Epidermal melanocyte (primary cell): Measurements from ENCODE around the gene CXCR6.

Source experiments
- DNase-seq: peaks from one replicate; pipeline ENCODE4 v3.0.0; 2011; ENCODE audit warnings: low spot score; ENCODE audit not compliant: insufficient read length

Gene CXCR6

DNA sequence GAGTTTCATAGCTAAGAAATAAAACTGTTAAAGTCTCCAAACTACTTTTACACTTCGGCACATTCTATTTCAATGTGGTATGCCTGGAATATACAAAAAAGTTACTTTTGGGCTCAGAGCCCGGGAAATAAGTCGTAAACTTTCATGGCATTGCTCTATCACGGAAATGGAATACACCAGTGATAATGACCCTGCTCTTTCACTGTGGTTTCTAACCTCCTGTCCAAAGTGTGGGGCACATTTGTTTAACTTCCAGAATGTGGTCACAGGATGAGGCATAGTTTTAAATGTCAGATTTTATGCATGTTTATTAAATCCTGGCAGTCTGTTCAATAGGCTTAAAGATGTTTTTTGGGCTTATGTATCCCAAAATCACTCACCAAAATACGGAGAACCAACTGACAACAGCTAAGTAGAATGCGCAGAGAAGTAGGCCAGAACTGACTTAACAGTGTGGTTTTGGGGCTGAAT lies 5.1 kb downstream of the CXCR6 start:
- peak; percentile 46 for DNase-seq

DNA sequence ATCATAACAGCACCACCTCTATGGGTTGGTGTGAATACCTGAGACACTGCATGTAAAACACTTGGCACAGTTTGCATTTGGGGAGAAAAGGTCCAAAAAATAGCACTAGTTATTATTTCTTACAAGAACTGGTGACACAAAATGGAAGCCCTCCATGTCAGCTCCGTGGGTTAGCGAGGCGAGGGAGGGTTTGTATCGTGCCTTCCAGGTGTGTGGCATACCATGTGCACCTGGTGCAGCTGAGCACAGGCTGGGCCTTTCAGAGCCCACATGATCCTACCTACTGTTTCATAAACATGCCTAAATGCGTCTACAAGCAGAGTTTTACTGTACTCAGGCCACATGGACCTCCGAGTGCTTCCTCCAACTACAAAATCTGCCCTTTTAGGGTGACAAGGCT lies 5.6 kb downstream of the CXCR6 start:
- DNase-seq, result no peak

DNA sequence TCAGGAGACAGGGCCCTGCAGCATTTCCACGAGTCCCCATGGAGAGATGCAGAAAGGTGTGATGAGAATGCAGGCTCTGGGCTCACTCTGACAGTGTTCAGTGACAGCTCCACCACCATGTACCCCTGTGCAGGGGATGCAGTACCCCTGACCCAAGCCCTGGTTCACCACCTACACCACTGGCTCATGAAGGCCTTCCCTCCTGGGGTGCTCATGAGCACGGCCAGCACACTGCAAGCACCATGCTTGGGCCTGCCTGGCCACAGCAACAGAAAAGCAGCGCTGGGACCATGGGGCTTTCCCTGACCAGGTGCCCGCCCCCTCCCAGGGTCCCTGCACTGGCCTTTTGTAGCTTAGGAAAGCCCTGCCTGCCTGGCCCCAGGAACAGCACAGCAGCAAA lies 6.2 kb downstream of the CXCR6 start:
- no peak for DNase-seq

DNA sequence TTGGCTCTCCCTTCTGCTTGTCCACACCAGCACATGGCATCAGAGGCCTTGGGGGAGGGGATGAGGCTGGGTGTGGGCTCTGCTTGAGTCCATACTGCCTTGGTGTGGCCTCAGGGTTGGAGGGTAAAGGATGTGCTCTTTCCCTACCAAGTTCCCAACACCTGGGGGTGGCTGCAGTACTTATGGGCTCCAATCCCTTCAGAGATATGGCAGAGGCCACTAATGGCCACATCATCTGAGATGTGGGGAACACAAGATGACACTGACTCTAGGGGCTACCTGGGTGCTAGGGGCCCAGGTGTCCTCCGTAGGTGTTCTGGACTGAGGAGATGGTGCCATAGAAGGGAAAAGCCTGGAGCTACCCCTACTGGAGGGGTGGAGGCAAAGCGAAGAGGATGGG lies 6.9 kb downstream of the CXCR6 start:
- DNase-seq, result no peak

DNA sequence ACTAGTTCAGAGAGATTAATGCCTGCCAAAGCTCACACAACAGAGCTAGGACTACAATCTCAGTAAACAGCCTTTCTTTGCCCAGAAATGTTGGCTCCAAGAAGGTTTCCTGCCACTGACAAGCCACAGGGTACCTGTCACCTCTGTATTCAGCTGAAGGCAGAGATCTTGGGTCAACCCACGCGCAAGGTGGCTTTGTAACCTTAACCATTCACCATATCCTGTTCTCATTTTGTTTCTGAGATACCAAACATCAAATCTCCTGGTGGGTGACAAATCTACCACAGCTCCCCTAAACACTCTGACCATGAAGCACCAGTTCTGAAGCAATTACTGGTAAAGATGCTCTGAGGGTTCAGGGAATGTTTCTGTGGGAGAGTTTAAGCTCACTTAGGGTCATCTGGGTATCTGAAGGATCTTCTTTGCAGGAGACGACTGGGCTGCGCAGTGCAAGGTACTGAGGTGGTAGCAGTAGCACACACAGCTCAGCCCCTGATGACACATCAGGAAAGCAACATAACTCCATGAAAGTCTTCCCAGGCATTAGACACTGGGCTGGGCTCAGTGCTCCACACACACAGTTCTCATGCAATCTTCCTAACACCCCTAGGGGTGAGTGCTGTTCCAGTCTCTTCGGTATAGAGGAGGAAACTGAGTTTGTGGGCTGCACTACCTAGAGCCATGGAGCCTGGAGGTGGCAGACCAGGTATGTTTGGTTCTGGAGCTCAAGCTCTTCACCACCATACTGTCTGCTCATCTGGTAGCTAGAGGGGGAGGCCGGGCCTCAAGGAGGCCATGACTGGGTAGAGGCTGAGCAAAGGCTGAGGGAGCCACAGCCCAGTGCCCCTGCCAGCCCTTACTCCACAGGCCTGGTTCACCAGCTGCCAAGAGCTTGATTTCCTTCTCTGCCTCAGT lies 7.7 kb downstream of the CXCR6 start:
- no peak for DNase-seq

DNA sequence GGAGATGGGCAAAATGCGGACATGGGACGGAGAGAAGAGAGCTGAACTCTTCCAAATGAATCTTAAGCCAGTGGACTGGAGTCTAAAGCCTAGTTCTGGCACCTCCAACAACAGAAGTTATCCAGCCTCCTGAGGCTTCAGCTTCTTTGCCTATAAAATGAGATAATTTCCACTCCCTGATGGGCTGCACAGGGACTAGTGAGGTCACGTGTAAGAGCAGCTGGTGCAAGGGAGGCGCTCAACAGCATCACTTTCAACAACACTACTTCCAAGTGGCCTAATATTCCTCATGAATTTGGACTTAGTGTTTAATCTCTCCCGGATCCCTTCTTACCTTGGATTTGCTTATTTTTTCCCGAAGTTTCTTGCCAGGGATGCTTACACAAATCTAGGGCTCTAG lies 8.7 kb downstream of the CXCR6 start:
- DNase-seq, result no peak

DNA sequence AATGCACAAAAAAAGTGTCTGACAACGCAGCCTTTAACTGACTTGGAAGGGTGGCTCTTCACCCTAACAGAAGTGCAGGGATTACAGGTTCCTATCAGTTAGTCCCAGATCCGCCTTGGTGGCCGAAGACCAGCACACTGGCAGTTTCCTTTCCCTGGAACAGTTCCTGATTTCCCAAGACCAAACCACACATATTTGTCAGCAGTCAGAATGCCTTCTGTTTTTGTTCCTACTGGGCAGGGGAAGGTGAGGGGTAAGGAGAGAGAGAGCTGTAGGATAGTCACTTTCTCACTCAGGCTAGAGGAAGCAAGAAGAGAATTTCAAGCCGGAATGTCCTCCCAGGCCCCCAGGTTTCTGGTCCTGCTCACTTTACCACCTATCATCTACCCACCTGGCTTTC lies 9.2 kb downstream of the CXCR6 start:
- no peak for DNase-seq

DNA sequence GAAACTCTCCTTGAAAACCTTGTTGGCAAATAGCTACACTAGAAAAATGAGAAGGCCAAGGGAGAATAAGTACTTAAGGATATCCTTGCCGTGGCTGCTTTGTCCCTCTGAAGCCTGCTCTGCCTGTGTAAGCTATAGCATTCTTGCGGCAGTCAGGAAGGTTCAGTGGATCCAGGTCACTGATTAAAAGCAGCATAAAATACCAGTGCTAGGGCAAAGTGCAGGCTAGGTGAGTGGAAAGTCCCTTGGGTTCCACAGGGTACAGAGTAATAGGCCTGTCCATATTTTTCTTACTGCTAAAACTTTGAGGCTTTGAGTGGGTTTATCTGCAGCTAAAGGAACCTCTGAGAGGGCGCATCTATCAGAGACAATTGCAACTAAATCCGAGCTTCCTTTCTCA lies 10.3 kb downstream of the CXCR6 start:
- no peak for DNase-seq

DNA sequence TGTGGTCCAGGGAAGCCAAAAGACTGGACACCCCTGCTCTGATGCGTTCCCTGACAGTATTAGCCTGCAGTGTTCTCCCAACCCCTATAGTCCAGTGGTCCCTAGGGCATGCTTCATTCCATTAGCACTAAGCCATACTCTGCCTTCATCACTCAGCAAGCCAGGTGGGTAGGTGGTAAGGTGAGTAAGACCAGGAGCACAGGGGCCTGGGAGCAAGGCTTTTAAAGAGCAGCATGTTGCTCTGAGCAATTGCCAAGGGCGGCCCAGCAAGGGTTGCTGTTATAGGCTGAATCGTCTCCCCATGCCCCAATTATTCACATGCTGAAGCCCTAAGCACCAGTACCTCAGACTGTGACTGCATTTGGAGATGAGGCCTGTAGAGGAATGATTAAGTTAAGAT lies 11.0 kb downstream of the CXCR6 start:
- no peak for DNase-seq

DNA sequence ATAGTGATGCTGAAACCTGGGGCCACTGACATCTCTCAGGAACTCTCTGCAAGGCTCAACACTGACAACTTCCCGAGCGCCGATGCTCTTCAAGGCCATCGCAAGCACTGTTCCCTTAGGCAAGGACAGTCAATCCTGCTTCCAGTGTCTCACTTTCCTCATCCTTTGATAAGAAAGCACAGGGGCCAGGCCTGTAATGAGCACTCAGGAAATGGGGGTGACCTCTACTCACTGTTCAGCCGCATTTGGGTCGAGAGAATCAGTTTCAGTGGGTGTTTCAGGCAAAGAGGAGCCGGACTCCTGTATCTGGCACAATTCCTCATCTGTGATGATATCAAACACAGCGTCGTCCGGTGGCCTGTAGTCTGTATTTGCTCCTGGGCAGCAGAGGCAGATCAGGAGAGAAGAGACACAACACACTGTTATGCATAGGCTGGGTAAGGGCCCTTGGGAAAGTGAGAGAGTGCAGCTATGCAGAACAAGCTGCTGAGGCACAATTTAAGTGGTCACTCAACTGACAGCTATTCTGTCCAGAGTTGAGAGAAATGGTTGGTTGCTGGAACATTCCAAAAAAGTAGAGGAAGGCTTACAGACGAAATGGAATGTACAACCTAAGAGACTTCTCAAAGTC lies 11.9 kb downstream of the CXCR6 start:
- DNase-seq, result no peak

DNA sequence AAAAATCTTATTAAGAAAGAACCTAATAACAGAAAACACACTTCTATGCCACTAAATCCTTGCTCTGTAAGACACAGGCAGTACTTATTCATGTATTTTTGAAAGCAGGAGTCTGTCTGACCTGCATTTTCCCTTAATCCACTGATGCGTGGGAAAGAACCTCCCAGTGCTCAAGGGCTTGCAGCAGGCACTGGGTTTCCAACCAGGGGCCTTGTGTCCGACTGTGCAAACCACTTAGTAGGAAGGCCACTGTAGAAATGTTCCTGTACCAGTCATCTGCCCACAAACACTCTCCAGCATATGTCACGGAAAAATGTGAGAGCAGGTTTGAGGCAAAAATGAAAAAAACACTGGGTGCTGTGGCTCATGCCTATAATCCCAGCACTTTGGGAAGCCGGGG lies 12.4 kb downstream of the CXCR6 start:
- DNase-seq, result no peak

DNA sequence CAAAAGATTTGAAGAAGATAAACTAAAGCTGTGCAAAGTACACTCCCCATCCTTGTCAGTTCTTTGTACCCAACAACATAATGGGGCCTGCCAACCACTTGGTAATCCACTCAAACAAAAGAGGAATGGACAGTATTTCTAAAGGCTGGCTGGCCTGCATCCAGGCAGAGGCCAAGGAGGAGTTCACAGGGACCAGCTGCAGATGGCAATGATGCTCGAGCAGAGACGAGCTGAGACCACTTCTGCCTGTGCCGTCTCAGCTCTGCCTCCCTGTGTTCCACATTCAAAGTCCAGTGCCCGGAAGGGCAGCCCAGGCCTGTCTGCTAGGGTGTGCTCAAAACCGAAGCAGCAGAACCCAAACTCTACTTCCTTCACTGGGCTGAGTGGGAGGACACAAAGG lies 14.3 kb downstream of the CXCR6 start:
- DNase-seq, result no peak

DNA sequence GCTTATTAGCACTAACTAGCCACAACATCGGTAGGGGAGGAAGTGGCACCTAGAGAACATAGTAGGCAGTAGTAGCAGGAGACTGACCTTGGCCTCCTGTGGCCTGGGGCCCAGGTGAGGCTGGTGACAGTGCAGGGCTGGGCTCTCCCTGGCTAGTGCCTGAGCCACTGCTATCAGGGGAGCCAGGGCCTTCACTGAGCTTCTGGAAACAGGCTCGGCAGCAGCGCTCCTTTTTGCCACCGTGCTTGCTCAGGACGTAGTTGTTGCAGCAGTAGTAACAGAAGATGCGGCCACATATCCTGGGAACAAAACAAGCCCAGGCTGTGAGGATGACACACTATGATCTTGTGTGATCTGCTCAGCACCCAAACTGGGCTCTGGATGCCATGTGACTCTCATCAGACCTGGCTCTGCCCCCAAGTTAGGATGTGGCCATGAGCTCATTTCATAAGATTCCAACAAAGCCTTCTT lies 15.1 kb downstream of the CXCR6 start:
- peak; percentile 69 for DNase-seq

DNA sequence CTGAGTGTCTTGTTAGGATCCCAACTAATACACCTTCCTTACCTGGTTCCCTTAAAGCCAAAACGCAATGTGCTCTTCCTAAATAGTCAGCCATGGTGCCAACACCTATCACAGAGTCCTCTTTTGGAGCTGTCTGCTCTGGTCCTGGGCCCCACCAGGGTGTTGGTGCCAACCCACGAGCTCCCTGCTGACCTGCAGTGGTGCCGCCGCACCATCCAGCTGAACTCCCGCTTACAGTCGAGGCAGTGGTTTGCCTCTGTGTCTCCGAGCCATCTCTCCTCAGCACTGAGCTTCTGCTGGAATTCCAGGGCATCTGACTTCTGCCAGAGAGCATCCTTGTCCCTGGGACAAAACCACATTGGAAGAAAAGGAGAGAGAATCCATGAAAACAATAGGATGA lies 15.9 kb downstream of the CXCR6 start:
- DNase-seq, result no peak

DNA sequence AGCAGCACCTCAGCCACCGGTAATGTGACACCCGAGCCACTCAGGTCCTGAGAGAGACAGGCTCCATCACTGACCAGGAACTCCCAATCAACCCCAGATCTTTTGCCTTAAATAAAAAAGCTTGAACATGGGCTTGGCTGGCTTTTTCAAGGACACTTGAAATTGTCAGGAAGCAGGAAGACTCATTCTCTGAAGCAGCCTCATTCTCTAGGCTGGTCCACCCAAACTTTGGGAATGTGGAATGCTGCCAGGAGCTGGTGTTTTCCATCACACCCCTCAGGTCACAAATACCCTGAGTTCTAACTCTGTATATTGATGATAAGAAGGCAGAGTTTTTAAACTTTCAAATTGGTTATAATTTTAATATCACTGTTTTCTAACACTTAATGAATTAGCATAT lies 17.0 kb downstream of the CXCR6 start:
- DNase-seq, result no peak

DNA sequence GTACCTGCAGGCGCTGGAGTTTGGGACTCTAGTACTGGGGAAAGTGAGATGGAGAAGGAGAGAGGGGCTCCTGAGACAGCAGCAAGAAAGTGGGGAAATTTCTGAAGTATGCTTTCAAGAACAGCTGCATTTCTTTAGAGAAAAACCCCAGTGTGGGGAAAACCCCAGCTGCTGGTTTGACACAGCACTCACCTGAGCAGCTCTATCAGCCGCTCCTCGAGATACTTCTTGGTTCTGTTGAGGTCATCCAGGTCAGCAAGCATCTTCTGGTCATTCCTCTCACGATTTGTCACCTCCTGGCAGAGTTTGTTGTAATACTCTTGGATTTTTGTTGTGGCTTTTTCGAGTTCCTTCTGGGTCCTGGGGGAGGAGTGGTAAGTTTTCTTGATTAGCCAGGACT lies 18.8 kb downstream of the CXCR6 start:
- DNase-seq, result no peak

DNA sequence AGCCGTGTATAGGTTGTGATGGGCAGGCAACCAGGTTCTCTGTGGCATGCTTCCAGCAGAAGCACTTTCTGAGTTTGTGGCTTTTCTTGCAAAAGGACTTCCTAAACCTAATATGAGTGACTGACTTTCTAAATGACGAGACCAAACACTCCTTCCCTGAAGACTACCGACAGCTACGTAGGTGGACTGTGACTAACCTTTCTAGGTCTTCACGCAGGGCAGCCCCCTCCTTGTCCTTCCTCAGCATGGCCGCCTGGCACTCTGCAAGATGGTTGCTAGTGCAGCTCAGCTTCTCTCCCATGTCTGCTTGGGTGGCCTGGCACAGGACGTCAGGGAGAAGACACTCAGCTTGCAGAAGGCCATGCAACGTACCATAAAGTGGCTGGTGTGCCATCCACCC lies 20.9 kb downstream of the CXCR6 start:
- DNase-seq, result no peak

DNA sequence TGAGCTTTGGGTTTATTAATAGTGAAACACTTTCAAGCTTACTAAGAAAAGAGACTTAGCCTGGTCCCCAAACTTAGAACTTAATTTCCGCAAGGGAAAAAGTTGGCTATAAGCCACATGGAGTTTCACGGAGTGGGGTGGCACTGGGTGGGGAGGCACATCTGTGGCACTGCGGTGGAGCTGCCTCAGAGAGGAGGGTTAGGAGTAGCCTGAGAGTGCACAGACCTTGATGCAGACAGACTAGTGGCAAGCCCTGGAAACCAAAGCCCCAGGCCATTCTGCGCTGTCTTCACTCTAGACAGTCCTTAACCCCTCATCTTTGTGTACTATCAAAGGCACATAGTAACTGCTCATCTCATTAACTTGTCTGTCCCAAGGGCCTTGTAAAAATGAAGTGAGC lies 22.0 kb downstream of the CXCR6 start:
- DNase-seq, result no peak

DNA sequence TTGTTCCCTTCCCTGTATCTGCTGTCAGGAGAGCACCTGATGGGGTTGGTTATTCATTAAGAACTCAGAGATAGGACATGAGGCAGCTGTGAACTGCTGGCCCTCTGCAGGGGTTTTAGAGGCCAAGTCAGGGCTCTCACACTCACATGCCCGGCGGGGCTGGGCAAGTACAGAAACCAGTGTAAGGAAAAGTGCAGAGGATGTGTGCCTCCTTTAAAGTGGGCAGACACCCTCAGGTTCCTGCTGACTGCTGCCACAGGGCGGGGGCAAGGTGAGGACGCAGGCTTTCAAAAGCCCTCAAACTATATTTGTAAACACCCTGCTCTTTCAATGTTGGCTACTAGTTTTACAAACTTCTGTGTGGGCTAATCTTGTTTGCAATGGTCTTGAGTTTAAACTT lies 22.4 kb downstream of the CXCR6 start:
- no peak for DNase-seq

DNA sequence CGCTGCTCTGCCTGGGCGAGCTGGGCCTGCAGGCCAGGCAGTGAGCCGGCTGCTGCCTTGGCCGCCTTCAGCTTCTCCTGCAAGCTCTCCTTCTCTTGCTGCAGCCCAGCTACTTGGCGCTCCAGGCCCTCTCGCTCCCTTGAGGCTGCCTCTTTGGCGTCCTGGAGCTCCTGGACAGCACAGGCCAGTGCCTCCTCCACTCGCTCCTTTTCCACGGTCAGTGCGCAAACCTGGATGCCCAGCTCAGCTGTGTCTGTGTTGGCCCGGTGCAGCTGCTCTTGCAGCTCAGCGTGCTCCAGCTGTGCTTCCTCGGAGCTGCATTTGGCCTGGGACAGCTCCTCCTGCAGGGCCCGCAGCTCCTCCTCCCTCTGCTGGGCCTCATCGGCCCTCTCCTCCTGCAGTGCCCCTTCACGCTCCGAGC lies 23.1 kb downstream of the CXCR6 start:
- DNase-seq, result no peak

DNA sequence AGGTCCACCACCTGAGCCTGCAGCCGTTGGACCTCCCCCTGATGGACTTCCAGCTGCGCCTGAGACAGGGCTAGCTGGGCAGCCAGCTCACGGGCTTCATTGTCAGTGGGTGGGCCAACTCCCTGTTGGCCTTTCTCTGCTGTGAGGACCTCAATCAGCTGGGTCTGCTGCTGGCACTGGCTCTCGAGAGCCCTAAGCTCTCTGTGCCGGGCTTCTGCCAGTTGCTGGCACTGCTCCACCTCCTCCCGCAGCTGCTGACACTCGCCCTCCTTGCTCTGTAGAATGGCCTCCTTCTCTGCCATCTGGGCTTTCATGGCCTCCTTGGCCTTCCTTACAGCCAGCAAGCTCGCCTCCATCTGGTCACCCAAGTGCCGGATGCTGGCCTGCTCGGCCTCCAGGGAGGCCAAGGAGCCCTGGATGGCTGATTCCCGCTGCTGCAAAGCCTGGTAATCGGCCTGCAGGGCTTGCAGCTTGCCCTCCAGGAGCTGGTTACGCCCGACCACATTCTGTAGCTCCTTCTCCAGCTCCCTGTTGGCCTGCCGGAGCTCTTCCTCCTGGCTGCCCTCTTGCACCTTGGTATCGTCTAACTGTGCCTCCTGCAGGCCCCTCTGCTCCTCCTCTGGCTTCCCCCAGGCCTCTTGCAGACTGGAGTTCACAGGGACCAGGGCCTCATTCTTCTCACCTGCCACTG lies 23.8 kb downstream of the CXCR6 start:
- DNase-seq, result no peak

DNA sequence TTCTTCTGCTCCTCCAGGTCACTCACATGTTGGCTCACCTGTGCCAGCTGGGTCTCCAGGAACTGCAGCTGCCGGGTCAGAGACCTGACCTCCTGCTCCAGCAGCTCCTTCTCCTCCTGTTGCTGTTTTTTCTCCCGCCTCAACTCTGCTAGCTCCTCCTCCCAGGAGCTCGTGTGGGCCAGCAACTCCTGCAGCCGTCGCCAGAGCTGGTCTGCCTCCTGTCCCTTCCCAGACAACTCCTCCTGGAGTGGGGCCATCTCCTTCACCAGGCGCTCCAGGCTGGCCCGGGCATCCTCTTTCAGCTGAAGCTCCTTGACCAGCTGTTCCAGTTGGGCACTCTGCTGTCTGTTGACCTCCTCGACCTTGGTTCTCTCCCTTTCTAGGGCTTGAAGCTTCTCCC lies 24.5 kb downstream of the CXCR6 start:
- DNase-seq, result no peak
